ENCODE results near the gene APBA2. TPM values are rescaled to one million over a fixed set of nuclear protein-coding genes. Genes with fewer than 3 reads are reported as not detected.

The APBA2 gene
- total RNA-seq, 2 donors from 2014 or later, result 0.47 to 0.48 TPM

DNA sequence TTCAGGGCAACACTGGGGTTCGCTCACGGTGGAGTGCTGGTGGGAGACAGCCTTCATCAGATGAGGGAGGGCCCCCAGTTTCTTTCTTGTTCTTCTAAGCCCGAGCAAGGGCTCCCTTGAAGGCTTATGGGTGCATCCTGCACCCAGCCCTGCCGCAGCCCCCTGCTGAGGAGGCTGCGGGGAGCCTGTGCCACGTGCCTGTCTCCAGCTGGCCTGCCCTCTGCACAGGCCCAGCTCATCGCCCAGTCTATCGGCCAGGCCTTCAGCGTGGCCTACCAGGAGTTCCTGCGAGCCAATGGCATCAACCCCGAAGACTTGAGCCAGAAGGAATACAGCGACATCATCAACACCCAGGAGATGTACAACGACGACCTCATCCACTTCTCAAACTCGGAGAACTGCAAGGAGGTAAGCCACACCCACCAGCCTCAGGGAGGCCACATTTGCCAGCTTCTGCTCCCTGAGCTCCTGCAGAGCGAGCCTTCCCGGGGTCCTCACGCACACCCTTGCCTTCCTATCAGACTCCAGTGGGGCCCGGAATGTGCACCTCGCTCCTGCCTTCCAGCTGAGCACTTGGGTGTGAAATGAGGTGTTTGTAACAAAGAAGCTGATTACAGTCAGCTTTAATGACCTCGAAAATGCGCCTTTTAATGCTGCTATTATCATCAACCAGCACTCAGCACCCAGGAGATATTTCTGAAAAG lies 219.5 kb downstream of the APBA2 start:
- Histone ChIP-seq H3K27ac (no peak overlapping the region), H3K9me3 (no peaks in the 10 kb centered on the region), H3K36me3 (no peaks in the 10 kb centered on the region), H3K4me1 (peaks cover 0 to 11% of the 10 kb centered on the region in 2 donors), H3K27me3 (no peaks in the 10 kb centered on the region), H3K4me3 (no peak overlapping the region)
- TF ChIP-seq, protein P1, sequence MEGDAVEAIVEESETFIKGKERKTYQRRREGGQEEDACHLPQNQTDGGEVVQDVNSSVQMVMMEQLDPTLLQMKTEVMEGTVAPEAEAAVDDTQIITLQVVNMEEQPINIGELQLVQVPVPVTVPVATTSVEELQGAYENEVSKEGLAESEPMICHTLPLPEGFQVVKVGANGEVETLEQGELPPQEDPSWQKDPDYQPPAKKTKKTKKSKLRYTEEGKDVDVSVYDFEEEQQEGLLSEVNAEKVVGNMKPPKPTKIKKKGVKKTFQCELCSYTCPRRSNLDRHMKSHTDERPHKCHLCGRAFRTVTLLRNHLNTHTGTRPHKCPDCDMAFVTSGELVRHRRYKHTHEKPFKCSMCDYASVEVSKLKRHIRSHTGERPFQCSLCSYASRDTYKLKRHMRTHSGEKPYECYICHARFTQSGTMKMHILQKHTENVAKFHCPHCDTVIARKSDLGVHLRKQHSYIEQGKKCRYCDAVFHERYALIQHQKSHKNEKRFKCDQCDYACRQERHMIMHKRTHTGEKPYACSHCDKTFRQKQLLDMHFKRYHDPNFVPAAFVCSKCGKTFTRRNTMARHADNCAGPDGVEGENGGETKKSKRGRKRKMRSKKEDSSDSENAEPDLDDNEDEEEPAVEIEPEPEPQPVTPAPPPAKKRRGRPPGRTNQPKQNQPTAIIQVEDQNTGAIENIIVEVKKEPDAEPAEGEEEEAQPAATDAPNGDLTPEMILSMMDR (IDR thresholded peaks at IDR 0.05), result no peak
- DNase-seq (ENCODE audit: low spot score), result no peak

DNA sequence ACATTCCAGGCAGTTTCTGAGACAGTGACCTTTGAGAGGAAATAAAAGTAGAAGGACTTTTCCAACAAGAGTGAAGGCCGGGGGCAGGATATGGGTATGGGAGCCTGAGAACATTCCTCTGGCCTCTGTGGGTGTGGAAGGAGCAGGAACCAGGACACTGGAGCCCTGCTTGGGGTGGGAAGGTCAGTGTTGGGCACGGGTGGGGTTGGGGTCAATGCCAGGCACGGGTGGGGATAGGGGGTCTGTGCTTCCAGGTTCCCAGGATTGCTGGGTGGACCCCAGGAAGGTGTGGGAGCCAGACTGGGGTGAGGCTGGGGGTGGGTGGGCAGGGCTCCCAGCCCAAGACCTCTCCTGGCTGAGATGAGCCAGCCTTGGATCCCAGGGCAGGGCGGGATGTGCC lies 220.3 kb downstream of the APBA2 start:
- TF ChIP-seq, protein P1 (IDR thresholded peaks at IDR 0.05), result no peak
- Histone ChIP-seq H3K4me1 (peaks cover 0 to 11% of the 10 kb centered on the region in 2 donors), H3K36me3 (no peaks in the 10 kb centered on the region), H3K9me3 (no peaks in the 10 kb centered on the region), H3K27me3 (no peaks in the 10 kb centered on the region), H3K27ac (no peak overlapping the region), H3K4me3 (no peak overlapping the region)
- no peak for DNase-seq (ENCODE audit: low spot score)

DNA sequence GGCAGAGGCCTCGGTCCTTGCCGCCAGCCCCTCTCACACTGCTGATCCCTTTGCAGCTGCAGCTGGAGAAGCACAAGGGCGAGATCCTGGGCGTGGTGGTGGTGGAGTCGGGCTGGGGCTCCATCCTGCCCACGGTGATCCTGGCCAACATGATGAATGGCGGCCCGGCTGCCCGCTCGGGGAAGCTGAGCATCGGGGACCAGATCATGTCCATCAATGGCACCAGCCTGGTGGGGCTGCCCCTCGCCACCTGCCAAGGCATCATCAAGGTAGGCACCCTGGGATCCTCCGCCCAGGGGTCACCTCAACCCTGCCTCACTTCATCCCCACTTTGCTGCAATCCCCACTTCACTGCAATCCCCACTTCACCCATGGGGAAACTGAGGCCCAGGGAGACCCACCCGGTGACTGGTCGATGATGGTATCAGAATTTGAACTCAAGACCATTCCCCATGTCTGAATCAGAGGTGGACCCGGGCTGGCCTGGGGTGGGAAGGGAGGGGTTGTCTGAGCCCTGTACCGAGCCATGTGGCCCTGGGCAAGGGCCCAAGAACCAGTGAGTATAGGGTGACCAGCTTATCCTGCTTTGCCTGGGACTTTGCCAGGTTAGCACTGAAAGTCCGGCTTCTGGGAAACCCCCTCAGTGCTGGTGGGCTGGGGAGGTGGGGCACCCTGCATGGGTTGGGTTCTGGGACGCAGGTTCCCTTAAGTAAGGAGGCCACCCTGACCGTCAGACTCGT lies 220.9 kb downstream of the APBA2 start:
- Histone ChIP-seq H3K9me3 (no peaks in the 10 kb centered on the region), H3K27me3 (no peaks in the 10 kb centered on the region), H3K4me3 (no peak overlapping the region), H3K4me1 (peaks cover 0 to 11% of the 10 kb centered on the region in 2 donors), H3K36me3 (no peaks in the 10 kb centered on the region), H3K27ac (no peak overlapping the region)
- TF ChIP-seq, protein P1 (IDR thresholded peaks at IDR 0.05), result no peak
- DNase-seq (ENCODE audit: low spot score), result no peak

DNA sequence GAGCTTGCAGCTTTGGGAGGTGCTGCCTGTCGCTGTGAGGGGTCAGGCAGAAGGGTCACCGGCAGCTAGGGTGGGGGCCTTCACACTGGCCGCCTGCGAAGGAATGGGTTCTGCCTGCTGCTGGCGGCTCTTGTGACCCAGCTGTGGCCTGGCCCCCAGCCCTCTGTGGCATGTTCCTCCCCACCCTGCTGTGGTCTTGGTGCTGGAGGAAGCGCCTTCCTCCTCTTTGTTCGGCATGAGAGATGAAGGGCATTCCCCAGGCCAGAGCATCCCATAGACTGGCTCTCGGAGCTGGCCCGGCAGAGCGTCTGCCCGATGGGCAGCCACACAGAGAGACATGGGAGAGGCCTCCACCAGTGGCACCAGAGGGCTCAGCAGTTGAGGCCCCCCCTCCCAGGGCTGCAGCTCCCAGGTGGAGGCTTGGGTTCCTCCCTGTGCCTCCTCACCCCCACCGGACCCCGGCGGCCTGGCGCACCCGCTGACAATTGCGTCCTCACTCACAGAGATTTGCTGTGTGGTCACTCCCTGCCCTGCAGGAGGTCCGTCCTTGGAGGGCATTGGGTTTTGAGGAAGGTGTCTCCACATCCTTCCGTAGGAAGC lies 221.6 kb downstream of the APBA2 start:
- TF ChIP-seq, protein P1 (IDR thresholded peaks at IDR 0.05), result no peak
- Histone ChIP-seq H3K4me1 (peaks cover 0 to 11% of the 10 kb centered on the region in 2 donors), H3K9me3 (no peaks in the 10 kb centered on the region), H3K27me3 (no peaks in the 10 kb centered on the region), H3K36me3 (no peaks in the 10 kb centered on the region), H3K27ac (no peak overlapping the region), H3K4me3 (no peak overlapping the region)
- DNase-seq (ENCODE audit: low spot score), result no peak

DNA sequence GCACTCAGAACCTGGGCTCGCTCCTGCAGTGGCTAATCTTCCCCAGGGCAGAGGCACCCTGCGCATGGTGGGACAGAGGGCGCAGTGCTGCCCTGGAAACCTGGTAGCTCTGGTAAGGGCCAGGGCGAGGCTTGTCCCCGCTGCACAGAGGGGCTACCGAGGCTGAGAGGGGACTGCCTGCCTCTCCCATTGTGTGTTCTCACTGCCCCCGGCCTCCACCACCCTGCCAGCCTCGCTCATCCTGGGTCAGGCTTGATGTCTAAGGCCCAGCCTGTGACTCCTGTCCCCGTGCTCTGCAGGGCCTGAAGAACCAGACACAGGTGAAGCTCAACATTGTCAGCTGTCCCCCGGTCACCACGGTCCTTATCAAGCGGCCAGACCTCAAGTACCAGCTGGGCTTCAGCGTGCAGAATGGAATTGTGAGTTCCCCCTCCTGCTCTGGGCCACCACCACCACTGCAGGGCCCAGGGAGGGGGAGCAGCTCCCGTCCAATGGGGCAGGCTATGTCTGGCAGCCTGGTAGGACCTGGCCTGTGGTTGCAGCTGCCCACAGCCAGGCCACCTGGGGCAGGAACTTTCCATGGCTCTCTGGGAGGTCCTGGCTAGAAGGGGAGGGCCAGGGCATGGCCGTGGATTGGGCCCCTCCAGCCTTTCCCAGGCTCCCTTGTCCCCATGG lies 222.3 kb downstream of the APBA2 start:
- Histone ChIP-seq H3K27me3 (no peaks in the 10 kb centered on the region), H3K36me3 (no peaks in the 10 kb centered on the region), H3K9me3 (no peaks in the 10 kb centered on the region), H3K27ac (no peak overlapping the region), H3K4me1 (peaks cover 0 to 11% of the 10 kb centered on the region in 2 donors), H3K4me3 (no peak overlapping the region)
- TF ChIP-seq, protein P1 (IDR thresholded peaks at IDR 0.05), result no peak
- no peak for DNase-seq (ENCODE audit: low spot score)

All from right atrium auricular region (tissue), 2 donors.